Ishikawa (cell line): Measurements from ENCODE around the gene APOA1.

Experiments used
- CEBPB ChIP-seq: IDR thresholded peaks from 2 replicates; pipeline ENCODE4 v1.6.1; 2012
- CREB1 ChIP-seq: IDR thresholded peaks from 2 replicates; pipeline ENCODE4 v1.6.1; 2012; ENCODE audit warnings: low read depth
- EGR1 ChIP-seq: IDR thresholded peaks from 2 replicates; pipeline ENCODE4 v1.6.1; 2012
- EP300 ChIP-seq: IDR thresholded peaks from 2 replicates; pipeline ENCODE4 v1.6.1; 2012; ENCODE audit warnings: borderline replicate concordance
- FOXM1 ChIP-seq: IDR thresholded peaks from 2 replicates; pipeline ENCODE4 v1.6.1; 2012; ENCODE audit warnings: low read depth, borderline replicate concordance
- MAX ChIP-seq: IDR thresholded peaks from 2 replicates; pipeline ENCODE4 v1.6.1; 2012
- NFIC ChIP-seq: IDR thresholded peaks from 2 replicates; pipeline ENCODE4 v1.6.1; 2012
- RAD21 ChIP-seq: IDR thresholded peaks from 2 replicates; pipeline ENCODE4 v1.6.1; 2012; ENCODE audit warnings: low read depth
- TAF1 ChIP-seq: IDR thresholded peaks from 2 replicates; pipeline ENCODE4 v1.6.1; 2012; ENCODE audit warnings: low read depth, mild to moderate bottlenecking
- TCF12 ChIP-seq: IDR thresholded peaks from 2 replicates; pipeline ENCODE4 v1.6.1; 2012; ENCODE audit warnings: low read depth
- TEAD4 ChIP-seq: IDR thresholded peaks from 2 replicates; pipeline ENCODE4 v1.6.1; 2012
- YY1 ChIP-seq: IDR thresholded peaks from 2 replicates; pipeline ENCODE4 v1.6.1; 2012; ENCODE audit warnings: low read depth
- ZBTB7A ChIP-seq: IDR thresholded peaks from 2 replicates; pipeline ENCODE4 v1.6.1; 2012; ENCODE audit warnings: low read depth
- TF ChIP-seq, protein P1 (sequence below): IDR thresholded peaks from 2 replicates; pipeline ENCODE4 v1.6.1; 2012
- TF ChIP-seq, protein P2 (sequence below): IDR thresholded peaks from 2 replicates; pipeline ENCODE4 v1.6.1; 2012; ENCODE audit warnings: low read depth, mild to moderate bottlenecking

The APOA1 gene

DNA sequence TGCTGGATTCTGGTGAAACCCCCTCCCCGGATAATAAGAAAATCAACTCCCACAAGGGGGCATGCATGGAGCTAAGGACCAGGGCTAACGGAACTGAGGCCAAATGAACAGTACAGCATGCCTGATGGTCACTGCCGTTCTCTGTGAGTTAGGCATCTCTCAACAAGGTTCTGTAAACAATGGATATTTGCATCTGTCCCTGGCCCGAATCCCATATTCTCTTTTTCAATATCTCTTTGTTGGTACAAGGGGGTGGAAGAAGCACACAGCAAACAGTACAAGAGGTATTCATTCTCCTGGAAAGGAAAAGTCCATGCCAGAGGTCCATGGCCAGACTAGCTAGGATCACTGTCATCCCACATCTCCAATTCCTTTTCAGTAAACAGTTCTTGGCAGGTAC is 32.2 kb upstream of the APOA1 start:
- TF ChIP-seq TCF12 (no peak), YY1 (no peak)

- no peak for TF ChIP-seq EGR1
- TF ChIP-seq EP300, result no peak
- TF ChIP-seq CREB1, result no peak
- TF ChIP-seq TCF12, result no peak
Observed at GRCh38 chr11:116868066-116868465, 30.6 kb upstream of the APOA1 start.

- TF ChIP-seq RAD21 (no peak), NFIC (no peak), YY1 (no peak), TEAD4 (no peak), ZBTB7A (no peak), TCF12 (no peak), TAF1 (no peak), CREB1 (no peak), EP300 (no peak), FOXM1 (no peak), CEBPB (no peak)
- TF ChIP-seq, protein P1, sequence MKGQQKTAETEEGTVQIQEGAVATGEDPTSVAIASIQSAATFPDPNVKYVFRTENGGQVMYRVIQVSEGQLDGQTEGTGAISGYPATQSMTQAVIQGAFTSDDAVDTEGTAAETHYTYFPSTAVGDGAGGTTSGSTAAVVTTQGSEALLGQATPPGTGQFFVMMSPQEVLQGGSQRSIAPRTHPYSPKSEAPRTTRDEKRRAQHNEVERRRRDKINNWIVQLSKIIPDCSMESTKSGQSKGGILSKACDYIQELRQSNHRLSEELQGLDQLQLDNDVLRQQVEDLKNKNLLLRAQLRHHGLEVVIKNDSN, result no peak
- TF ChIP-seq, protein P2, sequence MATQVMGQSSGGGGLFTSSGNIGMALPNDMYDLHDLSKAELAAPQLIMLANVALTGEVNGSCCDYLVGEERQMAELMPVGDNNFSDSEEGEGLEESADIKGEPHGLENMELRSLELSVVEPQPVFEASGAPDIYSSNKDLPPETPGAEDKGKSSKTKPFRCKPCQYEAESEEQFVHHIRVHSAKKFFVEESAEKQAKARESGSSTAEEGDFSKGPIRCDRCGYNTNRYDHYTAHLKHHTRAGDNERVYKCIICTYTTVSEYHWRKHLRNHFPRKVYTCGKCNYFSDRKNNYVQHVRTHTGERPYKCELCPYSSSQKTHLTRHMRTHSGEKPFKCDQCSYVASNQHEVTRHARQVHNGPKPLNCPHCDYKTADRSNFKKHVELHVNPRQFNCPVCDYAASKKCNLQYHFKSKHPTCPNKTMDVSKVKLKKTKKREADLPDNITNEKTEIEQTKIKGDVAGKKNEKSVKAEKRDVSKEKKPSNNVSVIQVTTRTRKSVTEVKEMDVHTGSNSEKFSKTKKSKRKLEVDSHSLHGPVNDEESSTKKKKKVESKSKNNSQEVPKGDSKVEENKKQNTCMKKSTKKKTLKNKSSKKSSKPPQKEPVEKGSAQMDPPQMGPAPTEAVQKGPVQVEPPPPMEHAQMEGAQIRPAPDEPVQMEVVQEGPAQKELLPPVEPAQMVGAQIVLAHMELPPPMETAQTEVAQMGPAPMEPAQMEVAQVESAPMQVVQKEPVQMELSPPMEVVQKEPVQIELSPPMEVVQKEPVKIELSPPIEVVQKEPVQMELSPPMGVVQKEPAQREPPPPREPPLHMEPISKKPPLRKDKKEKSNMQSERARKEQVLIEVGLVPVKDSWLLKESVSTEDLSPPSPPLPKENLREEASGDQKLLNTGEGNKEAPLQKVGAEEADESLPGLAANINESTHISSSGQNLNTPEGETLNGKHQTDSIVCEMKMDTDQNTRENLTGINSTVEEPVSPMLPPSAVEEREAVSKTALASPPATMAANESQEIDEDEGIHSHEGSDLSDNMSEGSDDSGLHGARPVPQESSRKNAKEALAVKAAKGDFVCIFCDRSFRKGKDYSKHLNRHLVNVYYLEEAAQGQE, result no peak
Observed at GRCh38 chr11:116867619-116868018, 30.2 kb upstream of the APOA1 start.

- TF ChIP-seq EP300, result no peak
- no peak for TF ChIP-seq TAF1
- TF ChIP-seq, protein P1, result no peak
- TF ChIP-seq TCF12, result no peak
- no peak for TF ChIP-seq EGR1
- TF ChIP-seq MAX, result no peak
- TF ChIP-seq CREB1, result no peak
- no peak for TF ChIP-seq ZBTB7A
- no peak for TF ChIP-seq RAD21
- no peak for TF ChIP-seq NFIC
- no peak for TF ChIP-seq CEBPB
- no peak for TF ChIP-seq TEAD4
- no peak for TF ChIP-seq FOXM1
- TF ChIP-seq, protein P2, result no peak
Observed at GRCh38 chr11:116866804-116867455, 29.5 kb upstream of the APOA1 start.

DNA sequence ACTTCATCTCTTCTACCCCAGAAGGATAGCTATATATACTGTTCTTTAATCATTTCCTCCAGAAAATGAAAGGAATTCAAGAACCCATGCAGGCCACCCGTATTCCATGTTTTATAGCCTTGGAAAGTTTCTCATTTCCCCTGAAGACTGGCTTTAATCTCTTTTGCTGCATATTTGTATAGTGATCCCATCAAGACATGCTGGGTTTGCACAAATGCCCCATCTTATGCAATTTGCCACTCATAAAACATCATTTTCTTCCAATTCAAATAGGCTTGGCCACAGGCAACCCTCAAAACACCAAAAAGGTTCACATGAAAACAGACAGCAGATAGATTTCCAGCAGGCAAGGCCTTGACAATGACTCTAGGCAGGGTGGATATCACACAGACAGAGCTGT is 28.3 kb upstream of the APOA1 start:
- TF ChIP-seq FOXM1 (no peak), TCF12 (no peak), CREB1 (no peak), TEAD4 (no peak), NFIC (no peak), EGR1 (no peak), MAX (no peak), RAD21 (no peak), TAF1 (no peak), ZBTB7A (no peak), YY1 (no peak), EP300 (no peak), CEBPB (no peak)
- TF ChIP-seq, protein P2, result no peak
- TF ChIP-seq, protein P1, result no peak
